BLaER1 (cell line): ENCODE measurements around the gene LDAF1.

ENCODE experiments used
- H3K27ac ChIP-seq: shearing (Covaris generic); formaldehyde crosslinking; 2 replicates; pipeline ENCODE4 v1.8.1; 2022
- H3K27me3 ChIP-seq: shearing (Covaris generic); formaldehyde crosslinking; 2 replicates; pipeline ENCODE4 v1.8.1; 2022
- H3K36me3 ChIP-seq: shearing (Covaris generic); formaldehyde crosslinking; 2 replicates; pipeline ENCODE4 v1.8.1; 2022
- H3K4me1 ChIP-seq: shearing (Covaris generic); formaldehyde crosslinking; 2 replicates; pipeline ENCODE4 v1.8.1; 2022
- H3K4me2 ChIP-seq: shearing (Covaris generic); formaldehyde crosslinking; 2 replicates; pipeline ENCODE4 v1.8.1; 2022
- H3K4me3 ChIP-seq: shearing (Covaris generic); formaldehyde crosslinking; 2 replicates; pipeline ENCODE4 v1.8.1; 2022
- H3K9ac ChIP-seq: shearing (Covaris generic); formaldehyde crosslinking; 2 replicates; pipeline ENCODE4 v1.8.1; 2022
- H3K9me3 ChIP-seq: shearing (Covaris generic); formaldehyde crosslinking; 2 replicates; pipeline ENCODE4 v1.8.1; 2022
- H4K20me1 ChIP-seq: shearing (Covaris generic); formaldehyde crosslinking; 2 replicates; pipeline ENCODE4 v1.8.1; 2022
- Cebpa-rat ChIP-seq: shearing (Covaris generic); IDR thresholded peaks from 2 replicates; pipeline ENCODE4 v1.8.1; 2022

Gene LDAF1

DNA sequence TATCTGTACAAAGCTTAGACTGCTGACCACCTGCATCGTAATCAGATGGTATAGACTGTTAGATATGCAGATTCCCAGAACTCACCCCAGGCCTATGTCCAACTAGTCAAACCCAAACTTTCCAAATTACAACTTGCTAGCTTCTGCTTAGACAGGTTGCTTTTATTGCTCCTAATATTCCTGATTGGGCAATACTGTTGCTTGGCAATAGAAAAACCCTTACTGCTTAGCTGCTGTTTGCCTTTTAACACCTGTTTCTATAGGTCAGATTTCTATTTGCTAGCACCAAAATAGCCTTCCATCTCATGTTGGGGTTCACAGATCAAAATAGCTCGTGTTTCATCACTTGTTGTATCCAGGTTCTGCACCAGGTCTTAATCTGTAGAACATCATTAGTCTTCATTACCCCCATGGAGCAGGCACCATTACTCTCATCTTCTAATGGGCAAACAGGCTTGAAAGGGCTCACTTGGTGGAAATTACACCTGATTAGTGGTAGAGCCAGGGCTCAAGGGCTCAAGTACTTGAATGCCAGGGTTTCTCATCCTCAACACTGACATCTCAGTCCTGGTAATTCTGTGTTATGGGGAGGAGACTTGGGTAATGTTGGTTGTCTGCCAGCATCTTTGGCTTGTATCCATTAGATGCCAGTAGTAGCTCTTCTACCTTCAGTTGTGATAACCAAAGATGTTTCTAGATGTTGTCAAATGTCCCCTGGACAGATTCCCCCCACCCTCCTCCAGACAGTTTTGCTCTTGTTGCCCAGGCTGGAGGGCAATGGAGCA lies 50.2 kb downstream of the LDAF1 start:
- no peak for TF ChIP-seq Cebpa-rat

DNA sequence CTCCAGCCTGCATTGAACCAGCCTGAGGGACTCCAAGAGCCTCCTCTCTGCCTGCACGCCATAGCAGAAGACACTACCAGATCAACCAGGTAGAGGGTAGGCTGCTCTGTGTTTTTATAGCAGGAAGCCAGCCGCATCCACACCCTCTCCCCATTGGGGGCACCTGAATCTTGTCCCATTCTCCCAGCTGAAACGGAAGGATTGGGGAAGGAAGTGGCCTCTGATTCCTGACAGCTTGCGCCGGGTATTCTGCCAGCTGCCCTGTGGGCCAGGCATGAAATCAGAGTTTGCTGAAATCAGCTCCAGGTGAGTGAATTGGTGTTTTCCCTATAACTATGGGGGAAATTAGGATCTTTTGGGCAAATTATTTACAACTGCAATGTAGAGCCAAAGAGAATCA lies 53.0 kb downstream of the LDAF1 start, which contains the start of gene ZP2:
Gene ZP2 (minus strand): TSS at position 89 of the 400 bp plus-strand sequence. CDS start 27 bp downstream, at position 62.
- Histone ChIP-seq H3K4me2 (no peak within 1 kb of the TSS), H3K4me1 (peaks cover 6% of the 10 kb centered on the region; the same call in 1 of the 2 replicates), H3K4me3 (no peak within 1 kb of the TSS), H3K27ac (no peak within 1 kb of the TSS), H3K9me3 (no peaks in the 10 kb centered on the region), H3K27me3 (no peaks in the 10 kb centered on the region), H3K9ac (no peak within 1 kb of the TSS), H3K36me3 (no peaks in the 10 kb centered on the region), H4K20me1 (no peaks in the 10 kb centered on the region)
- no peak for TF ChIP-seq Cebpa-rat

More for the DNA sequence above, 50.2 kb downstream of the LDAF1 start:
- Histone ChIP-seq H3K9me3 (no peaks in the 10 kb centered on the region), H3K4me3 (no peak overlapping the region), H3K4me2 (no peak overlapping the region), H3K27ac (no peak overlapping the region), H3K27me3 (no peaks in the 10 kb centered on the region), H3K4me1 (peaks cover 6% of the 10 kb centered on the region; the same call in 1 of the 2 replicates), H3K36me3 (no peaks in the 10 kb centered on the region), H4K20me1 (no peaks in the 10 kb centered on the region), H3K9ac (no peak overlapping the region)

DNA sequence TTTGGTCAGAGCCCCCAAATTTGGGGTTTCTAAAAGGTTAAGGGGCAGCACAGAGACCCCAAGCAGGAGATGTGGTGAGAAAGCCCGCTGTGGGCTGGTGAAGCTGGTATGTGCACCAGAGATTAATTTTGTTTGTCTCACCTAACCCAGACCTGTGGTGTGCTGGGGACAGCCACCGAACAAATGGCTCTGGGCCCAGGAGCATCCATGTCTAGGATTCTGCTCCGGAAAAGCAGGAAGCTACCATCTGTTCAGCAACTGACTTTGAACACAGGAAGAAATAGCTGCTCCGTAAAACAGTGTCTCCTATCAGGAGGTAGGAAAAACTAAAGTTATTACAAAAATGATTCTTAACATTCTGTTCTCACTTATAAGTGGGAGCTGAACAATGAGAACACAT lies 55.6 kb downstream of the LDAF1 start:
- Histone ChIP-seq H3K27me3 (no peaks in the 10 kb centered on the region), H3K9ac (no peak overlapping the region), H3K9me3 (no peaks in the 10 kb centered on the region), H3K27ac (no peak overlapping the region), H3K4me3 (no peak overlapping the region), H4K20me1 (no peaks in the 10 kb centered on the region), H3K4me2 (no peak overlapping the region), H3K36me3 (no peaks in the 10 kb centered on the region), H3K4me1 (peaks cover 6% of the 10 kb centered on the region; the same call in 1 of the 2 replicates)
- no peak for TF ChIP-seq Cebpa-rat

DNA sequence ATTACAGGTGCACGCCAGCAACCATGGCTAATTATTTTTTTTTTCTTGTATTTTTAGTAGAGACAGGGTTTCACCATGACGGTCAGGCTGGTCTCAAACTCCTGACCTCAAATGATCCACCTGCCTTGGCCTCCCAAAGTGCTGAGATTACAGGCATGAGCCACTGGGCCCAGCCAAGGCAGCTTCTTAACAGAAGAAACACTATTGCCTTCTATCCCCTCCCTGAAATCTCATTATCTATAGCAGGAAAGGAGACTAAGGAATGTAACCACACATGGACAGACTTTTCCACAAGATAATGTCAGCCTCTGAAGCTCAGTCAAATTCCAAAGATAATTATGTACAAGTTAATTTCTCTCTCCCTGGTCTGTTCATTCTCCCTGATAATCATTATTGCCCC lies 58.6 kb downstream of the LDAF1 start:
- TF ChIP-seq Cebpa-rat, result no peak
- H4K20me1 ChIP-seq, result no peaks in the 10 kb centered on the region
- H3K27ac ChIP-seq, result no peak overlapping the region
- H3K4me1 ChIP-seq, result no peaks in the 10 kb centered on the region
- no peak overlapping the region for H3K4me2 ChIP-seq
- H3K9ac ChIP-seq, result no peak overlapping the region
- H3K4me3 ChIP-seq, result no peak overlapping the region
- no peaks in the 10 kb centered on the region for H3K9me3 ChIP-seq
- H3K27me3 ChIP-seq, result no peaks in the 10 kb centered on the region
- H3K36me3 ChIP-seq, result no peaks in the 10 kb centered on the region

DNA sequence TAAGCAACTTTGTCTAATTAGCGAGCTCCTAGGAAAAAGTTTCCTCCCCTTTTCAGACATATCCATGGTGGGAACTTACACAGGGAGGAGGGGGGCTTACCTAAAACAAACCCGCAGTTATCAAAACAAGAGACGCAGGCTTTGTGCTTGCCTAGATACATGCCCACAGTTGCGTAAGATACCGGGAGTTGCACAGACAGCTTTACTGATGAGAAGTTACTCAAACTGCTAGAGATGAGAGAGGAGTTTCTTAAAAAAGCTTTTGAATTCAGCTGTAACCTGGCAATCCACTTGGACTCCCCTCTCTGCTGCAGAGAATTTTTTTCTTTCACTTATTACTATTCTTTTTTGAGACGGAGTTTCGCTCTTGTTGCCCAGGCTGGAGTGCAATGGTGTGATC lies 59.7 kb downstream of the LDAF1 start:
- no peak for TF ChIP-seq Cebpa-rat

DNA sequence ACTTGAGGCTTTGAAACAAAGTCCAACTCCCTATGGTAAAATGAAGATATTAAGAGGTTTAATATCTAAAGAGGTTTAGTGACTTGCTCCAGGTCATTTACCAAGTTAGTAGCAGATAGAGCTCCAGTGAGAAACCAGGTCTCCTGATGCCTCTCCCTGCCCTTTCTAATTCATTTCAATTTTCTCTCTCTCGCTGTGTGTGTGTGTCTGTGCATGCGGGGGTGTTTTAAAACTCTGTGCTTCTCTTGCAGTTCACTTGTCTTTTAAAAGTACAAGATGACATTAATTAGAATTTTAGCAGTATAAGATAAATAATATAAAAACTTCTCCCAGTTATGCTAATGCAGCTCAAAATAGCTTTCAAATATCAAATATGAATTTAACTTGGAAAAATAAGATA lies 61.1 kb downstream of the LDAF1 start:
- no peaks in the 10 kb centered on the region for H3K9me3 ChIP-seq
- H3K36me3 ChIP-seq, result no peaks in the 10 kb centered on the region

More for the DNA sequence above, 59.7 kb downstream of the LDAF1 start:
- Histone ChIP-seq H3K9me3 (no peaks in the 10 kb centered on the region), H3K4me1 (peaks cover 5% of the 10 kb centered on the region; the same call in 1 of the 2 replicates), H3K36me3 (no peaks in the 10 kb centered on the region), H4K20me1 (no peaks in the 10 kb centered on the region), H3K27me3 (no peaks in the 10 kb centered on the region), H3K4me3 (no peak overlapping the region), H3K9ac (no peak overlapping the region), H3K4me2 (no peak overlapping the region), H3K27ac (no peak overlapping the region)

DNA sequence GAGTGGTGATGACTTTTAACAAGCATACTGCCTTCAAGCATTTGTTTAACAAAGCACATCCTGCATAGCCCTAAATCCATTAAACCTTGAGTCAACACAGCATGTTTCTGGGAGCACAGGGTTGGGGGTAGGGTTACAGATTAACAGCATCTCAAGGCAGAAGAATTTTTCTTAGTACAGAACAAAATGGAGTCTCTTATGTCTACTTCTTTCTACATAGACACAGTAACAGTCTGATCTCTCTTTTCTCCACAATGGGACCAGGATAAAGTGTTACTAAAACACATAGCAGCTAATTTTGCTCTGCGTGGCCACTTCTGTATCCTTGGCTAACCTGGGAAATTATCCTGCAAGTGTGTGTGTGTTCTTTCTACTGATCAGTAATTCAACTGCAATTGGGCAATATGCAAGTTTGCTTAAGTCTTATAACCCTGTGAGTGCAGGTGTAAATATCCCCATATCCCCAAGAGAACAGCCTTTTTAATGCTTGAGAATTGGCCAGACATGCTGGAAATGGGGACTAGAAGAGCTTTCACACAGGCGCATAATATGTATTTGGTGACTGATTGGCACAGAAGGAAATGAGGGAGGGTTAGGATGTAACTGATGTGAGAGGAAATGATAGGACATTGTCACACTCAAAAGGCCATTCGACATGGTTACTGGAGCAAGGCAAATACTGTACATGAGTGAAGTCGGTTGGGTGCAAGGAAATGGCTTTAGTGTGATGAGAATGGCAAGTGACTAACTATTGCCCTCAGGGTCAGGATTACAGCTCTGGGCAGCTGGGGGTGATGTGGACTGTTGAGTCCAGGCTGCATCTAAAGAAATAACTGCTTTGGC lies 64.2 kb downstream of the LDAF1 start:
- Histone ChIP-seq H3K27me3 (no peaks in the 10 kb centered on the region), H4K20me1 (no peaks in the 10 kb centered on the region), H3K9me3 (no peaks in the 10 kb centered on the region), H3K27ac (no peak overlapping the region), H3K36me3 (no peaks in the 10 kb centered on the region), H3K4me2 (no peak overlapping the region), H3K4me3 (no peak overlapping the region), H3K9ac (no peak overlapping the region), H3K4me1 (peaks cover 5% of the 10 kb centered on the region; the same call in 1 of the 2 replicates)
- TF ChIP-seq Cebpa-rat, result no peak

More for the DNA sequence above, 61.1 kb downstream of the LDAF1 start:
- H4K20me1 ChIP-seq, result no peaks in the 10 kb centered on the region
- no peak for TF ChIP-seq Cebpa-rat
- no peaks in the 10 kb centered on the region for H3K27me3 ChIP-seq
- no peak overlapping the region for H3K27ac ChIP-seq
- no peak overlapping the region for H3K9ac ChIP-seq
- H3K4me2 ChIP-seq, result no peak overlapping the region
- no peak overlapping the region for H3K4me3 ChIP-seq
- H3K4me1 ChIP-seq, result peaks cover 5% of the 10 kb centered on the region; the same call in 1 of the 2 replicates

DNA sequence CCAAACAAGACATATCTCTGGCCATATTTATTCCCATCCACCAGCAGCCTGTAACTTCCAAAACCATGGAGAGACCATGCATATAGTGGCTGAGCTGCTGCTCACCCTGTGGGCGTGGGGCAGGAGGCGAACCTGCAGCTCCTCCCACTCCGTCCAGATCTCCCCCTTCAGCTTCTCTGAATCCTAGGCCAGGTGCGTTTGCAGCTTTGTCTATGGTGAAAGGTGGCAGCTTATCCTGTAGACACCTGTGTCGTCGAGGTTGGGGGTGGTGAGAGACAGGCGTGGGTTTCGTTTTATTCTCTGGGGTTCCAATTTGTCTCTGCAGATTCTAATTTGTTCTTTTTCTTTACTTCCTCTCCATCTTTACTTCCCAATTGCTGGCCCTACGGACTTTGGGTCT lies 65.3 kb downstream of the LDAF1 start:
- no peak for TF ChIP-seq Cebpa-rat
- no peak overlapping the region for H3K4me3 ChIP-seq
- no peaks in the 10 kb centered on the region for H3K36me3 ChIP-seq
- no peak overlapping the region for H3K27ac ChIP-seq
- peaks cover 5% of the 10 kb centered on the region; the same call in 1 of the 2 replicates for H3K4me1 ChIP-seq
- H4K20me1 ChIP-seq, result no peaks in the 10 kb centered on the region
- H3K9me3 ChIP-seq, result no peaks in the 10 kb centered on the region
- no peak overlapping the region for H3K4me2 ChIP-seq
- no peak overlapping the region for H3K9ac ChIP-seq
- no peaks in the 10 kb centered on the region for H3K27me3 ChIP-seq

DNA sequence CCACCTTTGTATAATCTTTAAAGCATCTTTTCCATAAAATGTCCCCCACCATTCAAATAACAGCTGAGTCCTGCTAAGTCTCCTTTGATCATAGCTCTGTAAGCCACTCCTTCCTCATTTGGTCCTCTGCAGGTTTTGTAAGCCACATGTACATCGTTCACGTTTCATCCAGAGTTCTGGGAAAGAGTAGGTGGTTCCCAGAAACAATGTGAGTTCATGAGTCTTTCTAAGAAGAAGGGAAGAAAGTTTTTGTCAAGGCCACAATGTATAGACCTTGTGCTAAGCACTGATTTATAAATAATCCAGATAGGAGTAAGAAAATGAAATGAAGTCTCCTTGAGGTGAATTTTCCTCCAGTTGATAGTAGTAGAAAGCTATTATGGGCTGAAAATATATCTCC lies 66.3 kb downstream of the LDAF1 start:
- H3K27me3 ChIP-seq, result no peaks in the 10 kb centered on the region
- no peak overlapping the region for H3K27ac ChIP-seq
- H3K36me3 ChIP-seq, result no peaks in the 10 kb centered on the region
- no peaks in the 10 kb centered on the region for H3K9me3 ChIP-seq
- no peak overlapping the region for H3K4me3 ChIP-seq
- no peak overlapping the region for H3K4me2 ChIP-seq
- peaks cover 5% of the 10 kb centered on the region; the same call in 1 of the 2 replicates for H3K4me1 ChIP-seq
- H3K9ac ChIP-seq, result no peak overlapping the region
- no peak for TF ChIP-seq Cebpa-rat
- no peaks in the 10 kb centered on the region for H4K20me1 ChIP-seq

DNA sequence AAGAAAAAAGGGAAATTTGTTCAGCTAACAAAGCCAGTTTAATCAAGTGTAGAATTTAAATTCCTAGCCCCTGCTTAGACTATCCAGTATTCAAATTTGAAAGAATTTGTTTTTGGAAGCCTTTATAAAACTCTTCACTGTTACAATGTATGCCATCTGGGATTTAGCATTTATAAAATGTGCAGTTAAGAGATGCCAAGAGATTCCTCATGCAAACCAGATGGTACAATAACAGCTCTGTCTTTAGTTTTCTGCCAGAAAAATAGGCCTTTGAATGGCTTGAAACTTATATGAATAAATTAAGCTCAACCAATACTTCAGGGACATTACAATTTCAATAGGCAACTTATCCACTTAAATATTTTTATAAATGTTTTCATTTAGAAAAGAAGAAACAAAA lies 68.3 kb downstream of the LDAF1 start:
- H3K4me3 ChIP-seq, result no peak overlapping the region
- H3K9me3 ChIP-seq, result no peaks in the 10 kb centered on the region
- H3K4me1 ChIP-seq, result peaks cover 5% of the 10 kb centered on the region; the same call in 1 of the 2 replicates
- no peak overlapping the region for H3K4me2 ChIP-seq
- H3K9ac ChIP-seq, result no peak overlapping the region
- TF ChIP-seq Cebpa-rat, result no peak
- no peak overlapping the region for H3K27ac ChIP-seq
- H4K20me1 ChIP-seq, result no peaks in the 10 kb centered on the region
- H3K36me3 ChIP-seq, result no peaks in the 10 kb centered on the region
- no peaks in the 10 kb centered on the region for H3K27me3 ChIP-seq
